C4-2B (cell line): ENCODE results near the gene SZRD1.
"Not testable (repeated sequence)": the region's sequence is repeated elsewhere in the genome, so short reads cannot be mapped to it uniquely, and the experiment has no call there.

Experiments
- H3K27ac ChIP-seq: fragments of 450-650 bp; 2 replicates; pipeline ENCODE4 v1.5.1; 2017
- ZFX ChIP-seq: fragments of 450-650 bp; IDR thresholded peaks from 2 replicates; pipeline ENCODE4 v1.6.1; 2017
- TF ChIP-seq, protein P1 (sequence below): fragments of 450-650 bp; conservative IDR thresholded peaks from 2 replicates; pipeline ENCODE4 v1.5.1; 2017; ENCODE audit warnings: mild to moderate bottlenecking

The SZRD1 gene

DNA sequence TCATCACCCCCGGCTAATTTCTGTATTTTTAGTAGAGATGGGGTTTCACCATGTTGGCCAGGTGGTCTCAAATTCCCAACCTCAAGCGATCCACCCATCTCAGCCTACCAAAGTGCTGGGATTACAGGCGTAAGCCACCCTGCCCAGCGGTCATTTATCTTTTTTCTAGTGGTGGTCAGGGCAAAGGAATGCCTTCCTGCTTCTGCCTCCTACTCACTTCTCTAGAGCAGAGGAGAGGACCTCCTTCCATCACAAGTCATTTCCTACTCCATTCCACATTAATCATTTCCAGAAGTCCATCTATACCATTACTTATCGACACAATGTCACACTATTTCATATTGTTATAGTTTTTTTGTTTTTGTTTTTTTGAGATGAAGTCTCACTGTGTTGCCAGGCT, 28.1 kb upstream of the SZRD1 start:
- TF ChIP-seq ZFX: no peak
- TF ChIP-seq, protein P1, sequence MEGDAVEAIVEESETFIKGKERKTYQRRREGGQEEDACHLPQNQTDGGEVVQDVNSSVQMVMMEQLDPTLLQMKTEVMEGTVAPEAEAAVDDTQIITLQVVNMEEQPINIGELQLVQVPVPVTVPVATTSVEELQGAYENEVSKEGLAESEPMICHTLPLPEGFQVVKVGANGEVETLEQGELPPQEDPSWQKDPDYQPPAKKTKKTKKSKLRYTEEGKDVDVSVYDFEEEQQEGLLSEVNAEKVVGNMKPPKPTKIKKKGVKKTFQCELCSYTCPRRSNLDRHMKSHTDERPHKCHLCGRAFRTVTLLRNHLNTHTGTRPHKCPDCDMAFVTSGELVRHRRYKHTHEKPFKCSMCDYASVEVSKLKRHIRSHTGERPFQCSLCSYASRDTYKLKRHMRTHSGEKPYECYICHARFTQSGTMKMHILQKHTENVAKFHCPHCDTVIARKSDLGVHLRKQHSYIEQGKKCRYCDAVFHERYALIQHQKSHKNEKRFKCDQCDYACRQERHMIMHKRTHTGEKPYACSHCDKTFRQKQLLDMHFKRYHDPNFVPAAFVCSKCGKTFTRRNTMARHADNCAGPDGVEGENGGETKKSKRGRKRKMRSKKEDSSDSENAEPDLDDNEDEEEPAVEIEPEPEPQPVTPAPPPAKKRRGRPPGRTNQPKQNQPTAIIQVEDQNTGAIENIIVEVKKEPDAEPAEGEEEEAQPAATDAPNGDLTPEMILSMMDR: no peak

DNA sequence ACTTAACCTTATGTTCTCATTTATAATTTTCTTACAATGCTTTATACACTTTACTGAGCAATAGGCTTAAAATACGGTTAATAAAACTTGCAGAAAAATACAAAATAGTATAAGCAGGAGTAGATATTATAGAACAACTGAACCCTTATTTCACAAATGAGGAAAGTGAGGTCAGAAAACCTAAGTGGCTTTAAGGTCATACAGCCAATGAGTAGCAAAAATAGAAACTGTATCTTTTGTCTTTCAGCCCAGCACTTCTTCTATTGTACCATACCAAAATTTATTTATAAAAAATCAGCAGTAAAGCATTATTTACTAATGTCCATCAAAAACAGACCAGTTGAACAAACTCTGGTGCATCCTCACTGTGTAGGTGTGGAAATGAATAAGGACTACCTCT, 26.4 kb upstream of the SZRD1 start:
- no peak overlapping the region for H3K27ac ChIP-seq
- TF ChIP-seq, protein P1: no peak
- no peak for TF ChIP-seq ZFX

More for the DNA sequence above, 28.1 kb upstream of the SZRD1 start:
- H3K27ac ChIP-seq: no peak overlapping the region

DNA sequence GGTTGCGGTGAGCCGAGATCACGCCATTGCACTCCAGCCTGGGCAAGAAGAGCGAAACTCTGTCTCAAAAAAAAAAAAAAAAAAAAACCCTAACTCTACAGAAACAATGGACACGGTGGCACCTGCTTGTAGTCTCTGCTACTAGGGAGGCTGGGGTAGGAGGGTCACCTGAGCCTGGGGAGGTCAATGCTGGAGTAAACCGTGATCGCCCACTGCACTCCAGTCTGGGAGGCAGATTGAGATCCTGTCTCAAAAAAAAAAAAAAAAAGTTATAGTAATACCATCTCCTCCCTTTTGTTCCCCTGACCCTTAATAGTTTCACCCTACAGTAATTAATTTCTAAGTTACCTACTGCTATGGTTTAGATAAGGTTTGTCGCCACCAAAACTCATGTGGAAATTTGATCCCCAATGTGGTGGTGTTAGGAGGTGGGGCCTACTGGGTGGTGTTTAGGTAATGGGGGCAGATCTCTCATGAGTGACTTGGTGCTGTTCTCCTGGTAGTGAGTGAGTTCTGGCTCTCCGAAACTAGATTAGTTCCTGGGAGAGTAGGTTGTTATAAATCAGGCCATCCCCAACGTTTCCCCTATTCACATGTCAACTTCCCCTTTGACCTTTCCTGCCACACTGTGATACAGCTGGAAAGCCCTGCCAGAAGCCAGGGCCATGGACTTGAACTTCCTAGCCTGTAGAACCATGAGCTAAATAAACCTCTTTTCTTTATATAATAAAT, 24.5 kb upstream of the SZRD1 start:
- no peak overlapping the region for H3K27ac ChIP-seq
- TF ChIP-seq, protein P1: no peak
- no peak for TF ChIP-seq ZFX

DNA sequence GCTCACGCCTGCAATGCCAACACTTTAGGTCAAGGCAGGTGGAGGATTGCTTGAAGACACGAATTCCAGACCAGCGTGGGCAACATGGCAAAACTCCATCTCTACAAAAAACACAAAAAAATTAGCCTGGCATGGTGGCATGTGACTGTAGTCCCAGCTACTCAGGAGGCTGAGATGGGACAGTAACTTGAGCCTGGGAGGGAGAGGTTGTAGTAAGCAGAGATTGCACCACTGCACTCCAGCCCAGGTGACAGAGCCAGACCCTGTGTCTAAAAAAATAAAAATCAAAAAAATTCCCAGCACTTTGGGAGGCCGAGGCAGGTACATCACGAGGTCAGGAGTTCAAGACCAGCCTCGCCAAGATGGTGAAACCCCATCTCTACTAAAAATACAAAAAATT, 23.8 kb upstream of the SZRD1 start:
- H3K27ac ChIP-seq: not testable (repeated sequence)

DNA sequence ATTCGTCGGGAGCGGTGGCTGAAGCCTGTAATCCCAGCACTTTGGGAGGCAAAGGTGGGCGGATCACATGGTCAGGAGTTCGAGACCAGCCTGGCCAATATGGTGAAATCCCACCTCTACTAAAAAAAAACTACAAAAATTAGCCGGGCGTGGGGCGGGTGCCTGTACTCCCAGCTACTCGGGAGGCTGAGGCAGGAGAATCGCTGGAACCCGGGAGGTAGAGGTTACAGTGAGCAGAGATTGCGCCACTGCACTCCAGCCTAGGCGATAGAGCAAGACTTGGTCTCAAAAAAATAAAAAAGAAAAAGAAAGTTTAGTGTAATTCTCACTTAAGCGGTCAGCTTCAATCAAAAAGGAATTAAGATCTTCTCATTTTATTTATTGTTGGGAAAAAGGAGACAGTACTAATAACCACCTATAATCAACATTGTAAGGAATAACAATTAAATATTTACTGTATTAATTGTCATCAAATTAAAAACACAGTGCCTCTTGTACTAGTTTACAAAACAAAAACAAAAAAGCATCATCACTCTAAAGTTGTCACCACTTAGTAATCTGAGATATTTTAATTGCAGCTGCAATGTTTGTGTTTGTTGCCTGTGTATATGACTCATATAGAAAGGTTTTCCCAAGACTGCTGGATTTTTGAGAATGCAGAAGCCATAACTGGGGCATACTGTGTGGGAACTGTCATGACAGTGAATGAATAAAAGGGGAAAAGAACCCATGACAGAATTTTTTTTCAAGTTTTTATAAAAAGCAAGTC, 18.4 kb upstream of the SZRD1 start:
- H3K27ac ChIP-seq: peak overlapping the region; percentile 73; the same call in 1 of the 2 replicates

DNA sequence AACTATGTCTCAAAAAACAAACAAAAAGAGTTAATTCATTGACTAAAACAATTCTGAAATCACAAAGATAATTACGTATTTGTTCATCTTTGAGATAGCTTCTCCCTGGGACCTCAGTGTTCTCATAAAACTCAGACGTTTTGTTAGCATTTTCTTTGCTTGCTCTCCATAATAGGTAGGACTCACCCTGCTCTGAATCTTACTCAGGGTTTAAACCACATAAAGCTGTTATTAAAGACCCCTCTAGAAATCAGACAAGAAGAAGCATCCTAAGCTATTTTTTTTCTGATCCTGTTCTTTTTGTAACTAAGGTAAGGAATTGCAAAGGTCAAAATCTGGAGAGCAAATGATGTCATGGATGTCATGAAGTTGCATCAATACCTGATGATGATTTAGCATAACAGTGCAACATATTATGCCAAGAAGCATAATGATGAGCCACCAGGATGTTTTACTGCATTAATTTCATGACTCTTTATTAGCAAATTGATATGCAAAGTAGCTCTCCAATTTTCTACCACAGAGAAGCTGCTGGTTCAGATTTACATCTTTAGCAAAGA, 17.1 kb upstream of the SZRD1 start:
- no peak for TF ChIP-seq ZFX
- TF ChIP-seq, protein P1: no peak
- peak overlapping the region; percentile 73 for H3K27ac ChIP-seq

More for the DNA sequence above, 18.4 kb upstream of the SZRD1 start:
- TF ChIP-seq, protein P1: no peak
- no peak for TF ChIP-seq ZFX

DNA sequence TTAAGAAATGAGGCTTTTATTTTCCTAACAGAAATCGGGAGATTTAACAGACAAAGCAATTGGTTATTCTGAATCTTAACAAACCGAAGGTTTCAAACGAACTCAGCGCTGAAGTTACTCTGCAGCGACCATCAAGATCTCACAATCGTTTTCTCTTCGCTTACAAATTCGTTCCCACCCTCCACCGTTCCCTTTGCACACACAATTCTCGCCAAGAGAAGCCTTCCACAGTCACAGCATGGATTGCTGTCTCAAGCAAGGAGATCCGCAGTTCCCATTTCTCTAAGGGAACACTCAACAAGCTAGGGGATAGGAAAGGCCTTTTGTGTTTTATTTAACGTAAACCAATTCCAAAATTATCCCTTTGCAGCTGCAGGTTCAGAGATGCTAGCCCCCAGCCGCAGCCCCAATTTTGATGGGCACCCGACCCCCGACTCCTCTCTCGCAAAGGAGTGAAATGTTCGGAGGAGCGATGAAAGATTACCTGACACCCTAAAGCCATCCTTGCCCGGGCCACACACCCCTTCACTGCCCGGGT, 15.5 kb upstream of the SZRD1 start:
- H3K27ac ChIP-seq: peak overlapping the region; percentile 99
- TF ChIP-seq ZFX: no peak
- TF ChIP-seq, protein P1: no peak
